Neural progenitor cell (in vitro differentiated cells): Measurements from ENCODE around the gene NCBP2L. TPM values are rescaled to one million over a fixed set of nuclear protein-coding genes. Genes with fewer than 3 reads are reported as not detected.

ENCODE experiments used
- DNase-seq: peaks from one replicate; pipeline ENCODE4 v3.0.0-alpha.2; 2016; ENCODE audit warnings: low spot score
- H2AFZ ChIP-seq: fragments of 200-600 bp; sonication (generic); replicated peaks from 2 replicates; pipeline ENCODE4 v1.6.1; 2016; ENCODE audit warnings: antibody characterized with exemption
- H3F3A ChIP-seq: fragments of 200-600 bp; sonication (generic); 2 replicates; pipeline ENCODE4 v1.6.1; 2016; ENCODE audit warnings: antibody characterized with exemption, low read depth
- H3K27ac ChIP-seq: fragments of 200-600 bp; sonication (generic); 2 replicates; pipeline ENCODE4 v1.5.1; 2016; ENCODE audit warnings: mild to moderate bottlenecking
- H3K27me3 ChIP-seq: fragments of 200-600 bp; sonication (generic); 2 replicates; pipeline ENCODE4 v1.6.1; 2016; ENCODE audit warnings: mild to moderate bottlenecking, moderate library complexity
- H3K36me3 ChIP-seq: fragments of 200-600 bp; sonication (generic); 2 replicates; pipeline ENCODE4 v1.5.1; 2016
- H3K4me1 ChIP-seq: fragments of 200-600 bp; sonication (generic); 2 replicates; pipeline ENCODE4 v1.6.1; 2016; ENCODE audit warnings: mixed run types
- H3K4me2 ChIP-seq: fragments of 200-600 bp; sonication (generic); 2 replicates; pipeline ENCODE4 v1.6.1; 2016
- H3K4me3 ChIP-seq: fragments of 200-600 bp; sonication (generic); 2 replicates; pipeline ENCODE4 v1.5.1; 2016
- H3K79me2 ChIP-seq: fragments of 200-600 bp; sonication (generic); 2 replicates; pipeline ENCODE4 v1.6.1; 2016; ENCODE audit warnings: low read depth
- H3K9ac ChIP-seq: fragments of 200-600 bp; sonication (generic); 2 replicates; pipeline ENCODE4 v1.6.1; 2016
- H3K9me3 ChIP-seq: fragments of 200-600 bp; sonication (generic); 2 replicates; pipeline ENCODE4 v1.5.1; 2016; ENCODE audit warnings: low read depth
- H4K20me1 ChIP-seq: fragments of 200-600 bp; sonication (generic); 2 replicates; pipeline ENCODE4 v1.6.1; 2016; ENCODE audit warnings: low read depth
- H3K27ac Mint-ChIP-seq: 3 replicates; pipeline ENCODE4 v1.8.0; 2021; ENCODE audit warnings: mixed read lengths
- H3K27me3 Mint-ChIP-seq: 2 replicates; pipeline ENCODE4 v1.8.0; 2022; ENCODE audit warnings: low read depth, mild to moderate bottlenecking, inconsistent platforms, moderate library complexity, mixed read lengths; ENCODE audit not compliant: insufficient read depth
- H3K36me3 Mint-ChIP-seq: 3 replicates; pipeline ENCODE4 v1.8.0; 2021; ENCODE audit warnings: mixed read lengths
- H3K4me1 Mint-ChIP-seq: 3 replicates; pipeline ENCODE4 v1.8.0; 2021; ENCODE audit warnings: mixed read lengths
- H3K4me3 Mint-ChIP-seq: 3 replicates; pipeline ENCODE4 v1.8.0; 2021; ENCODE audit warnings: mild to moderate bottlenecking, moderate library complexity, mixed read lengths
- H3K9me3 Mint-ChIP-seq: 3 replicates; pipeline ENCODE4 v1.8.0; 2020; ENCODE audit warnings: mixed read lengths
- EZH2 ChIP-seq: fragments of 200-600 bp; sonication (generic); IDR thresholded peaks from 2 replicates; pipeline ENCODE4 v1.6.1; 2017; ENCODE audit warnings: antibody characterized with exemption, mild to moderate bottlenecking, moderate library complexity
- EZH2phosphoT487 ChIP-seq: fragments of 200-600 bp; sonication (generic); IDR thresholded peaks from 2 replicates; pipeline ENCODE4 v1.6.1; 2017; ENCODE audit warnings: antibody characterized with exemption
- total RNA-seq: library from RNA; depleted of rRNA; stranded (reverse); fragments of >200 nt; gene quantifications from 2 replicates; pipeline ENCODE4 v1.2.3, GENCODE V29; 2015; ENCODE audit warnings: low replicate concordance
- TF ChIP-seq, protein P1 (sequence below): fragments of 200-600 bp; sonication (generic); IDR thresholded peaks from 2 replicates; pipeline ENCODE4 v1.5.1; 2017; ENCODE audit warnings: antibody characterized with exemption, mild to moderate bottlenecking

NCBP2L gene
- total RNA-seq, 1 donor from 2014 or later, result not detected

DNA sequence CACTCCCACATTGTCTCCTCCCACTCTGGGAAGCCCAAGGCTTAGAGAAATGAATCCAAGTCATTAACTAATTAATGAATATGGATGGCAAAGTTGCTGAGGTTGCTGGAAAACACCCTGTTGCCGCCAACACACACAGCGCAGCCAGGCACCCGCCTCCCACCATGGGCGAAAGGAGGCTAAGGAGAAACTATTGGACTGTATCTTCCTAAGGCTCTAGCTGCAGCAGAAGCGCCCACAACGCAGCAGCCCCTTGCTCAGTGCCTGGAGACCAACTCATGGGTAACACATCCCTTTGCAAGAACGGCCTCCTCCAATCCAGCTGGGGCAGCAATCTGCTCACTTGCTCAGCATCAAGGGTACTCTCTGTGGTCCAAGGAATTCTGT lies 36.1 kb upstream of the NCBP2L start:
- peak overlapping the region; percentile 36 for H3K4me3 ChIP-seq
- Mint-ChIP-seq H3K4me3 (no peak overlapping the region), H3K36me3 (no peaks in the 10 kb centered on the region), H3K9me3 (no peaks in the 10 kb centered on the region), H3K27ac (peak overlapping the region; percentile 95), H3K27me3 (peaks cover 13% of the 10 kb centered on the region), H3K4me1 (peaks cover 39% of the 10 kb centered on the region)
- peaks cover 14% of the 10 kb centered on the region for H3F3A ChIP-seq
- no peak overlapping the region for H3K9ac ChIP-seq
- peak overlapping the region; percentile 77 for H3K4me2 ChIP-seq
- no peaks in the 10 kb centered on the region for H3K79me2 ChIP-seq
- peaks cover 26% of the 10 kb centered on the region for H3K4me1 ChIP-seq
- TF ChIP-seq EZH2phosphoT487 (no peak), EZH2 (no peak)
- TF ChIP-seq, protein P1, sequence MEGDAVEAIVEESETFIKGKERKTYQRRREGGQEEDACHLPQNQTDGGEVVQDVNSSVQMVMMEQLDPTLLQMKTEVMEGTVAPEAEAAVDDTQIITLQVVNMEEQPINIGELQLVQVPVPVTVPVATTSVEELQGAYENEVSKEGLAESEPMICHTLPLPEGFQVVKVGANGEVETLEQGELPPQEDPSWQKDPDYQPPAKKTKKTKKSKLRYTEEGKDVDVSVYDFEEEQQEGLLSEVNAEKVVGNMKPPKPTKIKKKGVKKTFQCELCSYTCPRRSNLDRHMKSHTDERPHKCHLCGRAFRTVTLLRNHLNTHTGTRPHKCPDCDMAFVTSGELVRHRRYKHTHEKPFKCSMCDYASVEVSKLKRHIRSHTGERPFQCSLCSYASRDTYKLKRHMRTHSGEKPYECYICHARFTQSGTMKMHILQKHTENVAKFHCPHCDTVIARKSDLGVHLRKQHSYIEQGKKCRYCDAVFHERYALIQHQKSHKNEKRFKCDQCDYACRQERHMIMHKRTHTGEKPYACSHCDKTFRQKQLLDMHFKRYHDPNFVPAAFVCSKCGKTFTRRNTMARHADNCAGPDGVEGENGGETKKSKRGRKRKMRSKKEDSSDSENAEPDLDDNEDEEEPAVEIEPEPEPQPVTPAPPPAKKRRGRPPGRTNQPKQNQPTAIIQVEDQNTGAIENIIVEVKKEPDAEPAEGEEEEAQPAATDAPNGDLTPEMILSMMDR, result no peak
- H3K27ac ChIP-seq, result no peak overlapping the region
- H3K27me3 ChIP-seq, result no peaks in the 10 kb centered on the region
- H3K36me3 ChIP-seq, result no peaks in the 10 kb centered on the region
- no peaks in the 10 kb centered on the region for H4K20me1 ChIP-seq
- DNase-seq, result no peak
- no peaks in the 10 kb centered on the region for H3K9me3 ChIP-seq
- H2AFZ ChIP-seq, result peak overlapping the region; percentile 93

DNA sequence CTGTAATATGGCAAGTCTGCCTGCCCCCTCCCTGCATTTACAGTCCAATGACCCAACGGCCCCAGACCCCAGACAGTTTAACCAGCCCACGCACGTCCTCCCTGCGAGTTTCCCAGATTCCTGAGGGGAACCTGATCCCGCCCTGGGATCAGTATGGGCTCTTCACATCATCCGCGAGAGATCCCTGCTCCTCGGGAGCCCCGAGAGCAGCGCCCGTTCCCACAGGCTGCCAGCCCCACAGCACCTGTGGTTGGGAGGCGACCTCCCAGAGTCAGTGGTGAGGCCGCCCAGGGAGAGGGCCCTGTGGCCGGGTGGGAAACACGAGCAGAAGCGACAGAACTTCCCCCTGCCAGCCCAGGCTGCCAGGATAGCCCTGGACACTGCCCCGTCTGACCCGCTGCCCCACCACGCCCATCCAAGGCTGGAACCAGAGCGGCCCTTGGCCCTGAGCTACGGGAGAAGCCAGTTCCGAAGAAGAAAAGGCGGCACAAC lies 34.8 kb upstream of the NCBP2L start:
- Mint-ChIP-seq H3K27ac (peak overlapping the region; percentile 95), H3K4me1 (peaks cover 38% of the 10 kb centered on the region), H3K9me3 (no peaks in the 10 kb centered on the region), H3K36me3 (no peaks in the 10 kb centered on the region), H3K4me3 (peak overlapping the region; percentile 66), H3K27me3 (peaks cover 11% of the 10 kb centered on the region)
- H3K36me3 ChIP-seq, result no peaks in the 10 kb centered on the region
- no peaks in the 10 kb centered on the region for H3K79me2 ChIP-seq
- TF ChIP-seq EZH2phosphoT487 (no peak), EZH2 (no peak)
- TF ChIP-seq, protein P1, result no peak
- peak overlapping the region; percentile 36 for H3K4me3 ChIP-seq
- peaks cover 26% of the 10 kb centered on the region for H3K4me1 ChIP-seq
- H3K9ac ChIP-seq, result no peak overlapping the region
- peak overlapping the region; percentile 93 for H2AFZ ChIP-seq
- H3K4me2 ChIP-seq, result peak overlapping the region; percentile 77
- H3K9me3 ChIP-seq, result no peaks in the 10 kb centered on the region
- H3K27ac ChIP-seq, result no peak overlapping the region
- DNase-seq, result no peak
- no peaks in the 10 kb centered on the region for H4K20me1 ChIP-seq
- H3K27me3 ChIP-seq, result no peaks in the 10 kb centered on the region
- H3F3A ChIP-seq, result peaks cover 9% of the 10 kb centered on the region

DNA sequence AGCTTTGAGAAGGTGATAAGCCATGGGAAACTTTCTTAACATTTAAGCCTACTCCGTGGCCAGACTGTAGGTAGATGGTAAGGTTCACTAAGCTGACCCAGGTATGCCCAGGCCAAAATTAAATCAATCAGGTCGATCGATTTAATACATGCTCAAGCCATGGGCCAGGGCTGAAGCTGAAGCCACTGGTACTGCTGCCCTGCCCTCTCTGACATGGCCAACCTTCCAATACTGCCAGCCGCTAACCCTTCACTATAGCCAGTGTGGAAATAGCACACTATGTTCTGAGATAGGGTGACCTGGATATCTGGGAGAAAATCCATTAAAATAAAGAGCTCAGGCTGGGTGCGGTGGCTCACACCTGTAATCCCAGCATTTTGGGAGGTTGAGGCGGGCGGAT lies 33.5 kb upstream of the NCBP2L start:
- DNase-seq, result no peak
- H3K4me1 Mint-ChIP-seq, result peaks cover 46% of the 10 kb centered on the region
- H3F3A ChIP-seq, result peaks cover 9% of the 10 kb centered on the region
- H3K27ac Mint-ChIP-seq, result no peak overlapping the region
- H3K36me3 Mint-ChIP-seq, result no peaks in the 10 kb centered on the region
- H3K4me3 ChIP-seq, result no peak overlapping the region
- H2AFZ ChIP-seq, result no peak overlapping the region
- H3K9me3 Mint-ChIP-seq, result no peaks in the 10 kb centered on the region
- TF ChIP-seq EZH2, result no peak
- no peak for TF ChIP-seq EZH2phosphoT487
- TF ChIP-seq, protein P1, result no peak
- peaks cover 28% of the 10 kb centered on the region for H3K4me1 ChIP-seq
- H3K9me3 ChIP-seq, result no peaks in the 10 kb centered on the region
- H3K4me3 Mint-ChIP-seq, result no peak overlapping the region
- no peaks in the 10 kb centered on the region for H3K79me2 ChIP-seq
- H3K9ac ChIP-seq, result no peak overlapping the region
- H4K20me1 ChIP-seq, result no peaks in the 10 kb centered on the region
- H3K27ac ChIP-seq, result no peak overlapping the region
- peaks cover 13% of the 10 kb centered on the region for H3K27me3 Mint-ChIP-seq
- no peaks in the 10 kb centered on the region for H3K27me3 ChIP-seq
- H3K4me2 ChIP-seq, result no peak overlapping the region
- H3K36me3 ChIP-seq, result no peaks in the 10 kb centered on the region
